GM13976 (cell line): ENCODE data around the gene NMUR1.

ENCODE experiments used
- DNase-seq: peaks from one replicate; pipeline ENCODE4 v3.0.0; 2012; ENCODE audit warnings: low spot score
- in situ Hi-C: fragments of 300-500 bp; cut with MboI; formaldehyde crosslinking; loops from one replicate; pipeline ENCODE4 v1.12.0; 2022; ENCODE audit warnings: low sequenced_read_pairs, mixed read lengths, inconsistent platforms; ENCODE audit not compliant: unreplicated experiment
- TF ChIP-seq, protein P1 (sequence below): IDR thresholded peaks from 2 replicates; pipeline ENCODE4 v1.5.1; 2012; ENCODE audit warnings: borderline replicate concordance, mild to moderate bottlenecking; ENCODE audit not compliant: insufficient read depth; ENCODE audit errors: extremely low read depth, missing control alignments, control extremely low read depth

Gene NMUR1

DNA sequence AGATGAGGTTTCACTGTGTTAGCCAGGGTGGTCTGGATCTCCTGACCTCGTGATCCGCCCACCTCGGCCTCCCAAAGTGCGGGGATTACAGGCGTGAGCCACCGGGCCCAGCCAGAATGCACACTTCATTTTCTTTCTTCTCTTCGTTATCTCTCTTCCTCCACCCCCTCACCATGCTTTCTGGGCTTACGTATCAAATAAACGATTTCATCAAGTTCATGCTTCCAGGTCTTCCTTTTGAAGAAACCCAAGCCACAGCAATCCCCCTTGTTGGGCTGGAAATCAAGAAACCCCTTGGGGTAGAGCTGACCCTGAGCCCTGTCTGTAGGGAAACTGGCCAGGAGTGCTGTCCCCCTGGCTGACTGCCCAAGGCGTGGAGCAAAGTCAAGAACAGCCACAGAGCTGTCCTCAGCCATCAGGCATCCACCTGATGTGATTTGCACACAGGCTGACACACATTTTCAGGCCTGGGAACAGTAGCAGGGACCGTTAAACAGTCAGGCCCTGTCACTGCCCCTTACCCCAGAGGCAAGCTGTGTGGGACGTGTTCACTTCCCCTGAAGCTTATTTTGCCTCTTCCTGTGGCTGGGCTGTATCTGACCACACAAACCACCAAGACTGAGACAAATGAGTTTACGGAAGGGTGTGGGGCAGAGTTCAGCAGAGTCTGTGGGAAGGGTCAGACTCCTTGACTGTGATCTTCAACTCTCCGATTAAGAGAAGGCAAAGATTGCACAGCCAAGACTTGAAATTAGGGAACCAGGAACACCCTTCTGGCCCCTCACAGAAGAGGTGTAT, 15.1 kb upstream of the NMUR1 start:
- peak; percentile 88 for DNase-seq
- TF ChIP-seq, protein P1, sequence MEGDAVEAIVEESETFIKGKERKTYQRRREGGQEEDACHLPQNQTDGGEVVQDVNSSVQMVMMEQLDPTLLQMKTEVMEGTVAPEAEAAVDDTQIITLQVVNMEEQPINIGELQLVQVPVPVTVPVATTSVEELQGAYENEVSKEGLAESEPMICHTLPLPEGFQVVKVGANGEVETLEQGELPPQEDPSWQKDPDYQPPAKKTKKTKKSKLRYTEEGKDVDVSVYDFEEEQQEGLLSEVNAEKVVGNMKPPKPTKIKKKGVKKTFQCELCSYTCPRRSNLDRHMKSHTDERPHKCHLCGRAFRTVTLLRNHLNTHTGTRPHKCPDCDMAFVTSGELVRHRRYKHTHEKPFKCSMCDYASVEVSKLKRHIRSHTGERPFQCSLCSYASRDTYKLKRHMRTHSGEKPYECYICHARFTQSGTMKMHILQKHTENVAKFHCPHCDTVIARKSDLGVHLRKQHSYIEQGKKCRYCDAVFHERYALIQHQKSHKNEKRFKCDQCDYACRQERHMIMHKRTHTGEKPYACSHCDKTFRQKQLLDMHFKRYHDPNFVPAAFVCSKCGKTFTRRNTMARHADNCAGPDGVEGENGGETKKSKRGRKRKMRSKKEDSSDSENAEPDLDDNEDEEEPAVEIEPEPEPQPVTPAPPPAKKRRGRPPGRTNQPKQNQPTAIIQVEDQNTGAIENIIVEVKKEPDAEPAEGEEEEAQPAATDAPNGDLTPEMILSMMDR: no peak
- in situ Hi-C loops: no loop called here

GRCh38 chr2:231542136-231542535, 11.9 kb upstream of the NMUR1 start:
- TF ChIP-seq, protein P1: no peak
- DNase-seq: no peak
- in situ Hi-C loops: no loop called here

GRCh38 chr2:231541645-231542044, 11.4 kb upstream of the NMUR1 start:
- in situ Hi-C loops: no loop called here
- DNase-seq: no peak
- TF ChIP-seq, protein P1: no peak

- TF ChIP-seq, protein P1: no peak
- no peak for DNase-seq
- in situ Hi-C loops: no loop called here
These were observed 9.7 kb upstream of the NMUR1 start for GRCh38 chr2:231539991-231540390.

DNA sequence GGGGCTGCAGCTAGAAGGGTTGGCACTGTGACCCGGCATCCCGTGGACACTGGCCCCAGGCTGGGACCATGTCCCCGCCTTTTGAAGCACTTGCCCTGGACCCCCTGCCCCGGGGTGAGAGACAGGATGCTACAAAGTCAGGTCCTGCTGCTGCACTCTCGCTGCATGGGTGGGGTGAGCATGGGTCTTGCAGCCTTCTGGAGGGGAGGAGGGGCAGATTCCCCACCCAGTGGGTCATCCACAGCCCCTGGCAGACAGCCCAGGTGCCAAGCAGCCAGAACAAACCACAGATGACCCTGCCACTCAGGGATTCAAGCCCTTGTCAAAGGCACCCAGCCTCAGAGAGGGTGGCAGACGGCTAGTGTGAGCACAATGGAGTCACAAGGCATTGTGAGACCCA, 5.7 kb upstream of the NMUR1 start:
- TF ChIP-seq, protein P1: no peak
- no peak for DNase-seq
- in situ Hi-C loops: no loop called here

- TF ChIP-seq, protein P1: no peak
- in situ Hi-C loops: no loop called here
- no peak for DNase-seq
These were observed 3.5 kb upstream of the NMUR1 start for GRCh38 chr2:231533777-231534125.
